ENCODE measurements around the gene TIMM10.

GRCh38 chr11:57527056-57527631 is 3.4 kb downstream of the TIMM10 start:
- TF ChIP-seq POLR2A (IDR thresholded peaks at IDR 0.05) (no peak), POLR2AphosphoS5 (IDR thresholded peaks at IDR 0.05) (no peak)
- TF ChIP-seq, protein P1, sequence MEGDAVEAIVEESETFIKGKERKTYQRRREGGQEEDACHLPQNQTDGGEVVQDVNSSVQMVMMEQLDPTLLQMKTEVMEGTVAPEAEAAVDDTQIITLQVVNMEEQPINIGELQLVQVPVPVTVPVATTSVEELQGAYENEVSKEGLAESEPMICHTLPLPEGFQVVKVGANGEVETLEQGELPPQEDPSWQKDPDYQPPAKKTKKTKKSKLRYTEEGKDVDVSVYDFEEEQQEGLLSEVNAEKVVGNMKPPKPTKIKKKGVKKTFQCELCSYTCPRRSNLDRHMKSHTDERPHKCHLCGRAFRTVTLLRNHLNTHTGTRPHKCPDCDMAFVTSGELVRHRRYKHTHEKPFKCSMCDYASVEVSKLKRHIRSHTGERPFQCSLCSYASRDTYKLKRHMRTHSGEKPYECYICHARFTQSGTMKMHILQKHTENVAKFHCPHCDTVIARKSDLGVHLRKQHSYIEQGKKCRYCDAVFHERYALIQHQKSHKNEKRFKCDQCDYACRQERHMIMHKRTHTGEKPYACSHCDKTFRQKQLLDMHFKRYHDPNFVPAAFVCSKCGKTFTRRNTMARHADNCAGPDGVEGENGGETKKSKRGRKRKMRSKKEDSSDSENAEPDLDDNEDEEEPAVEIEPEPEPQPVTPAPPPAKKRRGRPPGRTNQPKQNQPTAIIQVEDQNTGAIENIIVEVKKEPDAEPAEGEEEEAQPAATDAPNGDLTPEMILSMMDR (IDR thresholded peaks at IDR 0.05): peak; percentile 91 to 96 (median 95)

Data from breast epithelium (tissue), 3 donors.